ENCODE data around the gene YARS1. TPM values are rescaled to one million over a fixed set of nuclear protein-coding genes. Genes with fewer than 3 reads are reported as not detected.

Gene YARS1
- total RNA-seq, 1 experiment from 2014 or later: 244 TPM

GRCh38 chr1:32808580-32808979 is 8.6 kb downstream of the YARS1 start:
- Histone ChIP-seq H3K9ac (ENCODE audit: low read length) (no peak overlapping the region), H2AFZ (ENCODE audit: low read depth, low read length, poor library complexity, severe bottlenecking) (no peak overlapping the region), H3K27ac (ENCODE audit: low read depth, low read length) (no peak overlapping the region), H3K36me3 (ENCODE audit: control insufficient read depth in 1 of 2, insufficient read depth in 2 of 2, low read length in 2 of 2) (peaks cover 32 to 43% of the 10 kb centered on the region in 2 experiments), H3K27me3 (ENCODE audit: insufficient read depth, low read length) (no peaks in the 10 kb centered on the region), H3K4me1 (ENCODE audit: control insufficient read depth in 1 of 2, insufficient read depth in 2 of 2, low read length in 2 of 2) (no peaks in the 10 kb centered on the region), H3K9me2 (ENCODE audit: insufficient read depth) (no peaks in the 10 kb centered on the region), H3K4me3 (replicated peaks in 1 of 2; ENCODE audit: low read depth in 1 of 2, low read length in 2 of 2) (no peak overlapping the region), H3K4me2 (ENCODE audit: low read length) (no peak overlapping the region), H4K20me1 (ENCODE audit: insufficient read depth) (peaks cover 10% of the 10 kb centered on the region; the same call in 1 of the 2 replicates), H3K9me3 (ENCODE audit: control insufficient read depth in 1 of 2, insufficient read depth in 1 of 2, low read depth in 1 of 2, low read length in 2 of 2) (no peaks in the 10 kb centered on the region), H3K79me2 (ENCODE audit: insufficient read depth, low read length) (peaks cover 77% of the 10 kb centered on the region)
- RAD21 ChIA-PET (ENCODE audit: low non-redundant PET in 1 of 2, low total read pairs in 2 of 2, uncharacterized antibody in 2 of 2, unreplicated experiment in 2 of 2): no interaction called here
- DNase-seq (ENCODE audit: low read depth, low spot score) (no peak), ATAC-seq (no peak)
- intact Hi-C loops (cut with micrococcal nuclease): no loop called here
- BruUV-seq (replicated peaks): no TSS peak
- CTCF ChIA-PET: no interaction called here
- no peak for TF ChIP-seq YY1 (IDR thresholded peaks at IDR 0.05; ENCODE audit: extremely low read depth, insufficient replicate concordance, low read depth, low read length)
- no peak for TF ChIP-seq EZH2 (IDR thresholded peaks at IDR 0.05)
- POLR2A ChIA-PET: no interaction called here

- Histone ChIP-seq H3K27me3 (ENCODE audit: insufficient read depth, low read length) (no peaks in the 10 kb centered on the region), H3K4me2 (ENCODE audit: low read length) (no peak overlapping the region), H3K4me3 (replicated peaks in 1 of 2; ENCODE audit: low read depth in 1 of 2, low read length in 2 of 2) (no peak overlapping the region), H2AFZ (ENCODE audit: low read depth, low read length, poor library complexity, severe bottlenecking) (no peak overlapping the region), H4K20me1 (ENCODE audit: insufficient read depth) (peaks cover 7% of the 10 kb centered on the region; the same call in 1 of the 2 replicates), H3K9me2 (ENCODE audit: insufficient read depth) (no peaks in the 10 kb centered on the region), H3K79me2 (ENCODE audit: insufficient read depth, low read length) (peaks cover 68% of the 10 kb centered on the region), H3K27ac (ENCODE audit: low read depth, low read length) (no peak overlapping the region), H3K4me1 (ENCODE audit: control insufficient read depth in 1 of 2, insufficient read depth in 2 of 2, low read length in 2 of 2) (no peaks in the 10 kb centered on the region), H3K9ac (ENCODE audit: low read length) (no peak overlapping the region), H3K9me3 (ENCODE audit: control insufficient read depth in 1 of 2, insufficient read depth in 1 of 2, low read depth in 1 of 2, low read length in 2 of 2) (no peaks in the 10 kb centered on the region), H3K36me3 (ENCODE audit: control insufficient read depth in 1 of 2, insufficient read depth in 2 of 2, low read length in 2 of 2) (peaks cover 32 to 43% of the 10 kb centered on the region in 2 experiments)
- ChIA-PET RAD21 (ENCODE audit: low non-redundant PET in 1 of 2, low total read pairs in 2 of 2, uncharacterized antibody in 2 of 2, unreplicated experiment in 2 of 2) (no interaction called here), CTCF (no interaction called here), POLR2A (no interaction called here)
- TF ChIP-seq ZNF274 (IDR thresholded peaks at IDR 0.05; ENCODE audit: low read depth, low read length) (no peak), SIN3A (IDR thresholded peaks at IDR 0.05; ENCODE audit: low read depth) (no peak), ELF1 (IDR thresholded peaks at IDR 0.05; ENCODE audit: borderline replicate concordance, low read depth) (no peak), FOSL1 (IDR thresholded peaks at IDR 0.05; ENCODE audit: low read depth) (no peak), MAX (IDR thresholded peaks at IDR 0.05) (no peak), EZH2phosphoT487 (IDR thresholded peaks at IDR 0.05; ENCODE audit: borderline replicate concordance) (no peak), ATF3 (IDR thresholded peaks at IDR 0.05) (no peak), SP1 (IDR thresholded peaks at IDR 0.05; ENCODE audit: low read depth) (no peak), YY1 (IDR thresholded peaks at IDR 0.05; ENCODE audit: extremely low read depth, insufficient replicate concordance, low read depth, low read length) (no peak), JUND (IDR thresholded peaks at IDR 0.05) (no peak), REST (IDR thresholded peaks at IDR 0.05; ENCODE audit: low read depth) (no peak), CEBPB (IDR thresholded peaks at IDR 0.05; ENCODE audit: low read depth) (no peak), EGR1 (IDR thresholded peaks at IDR 0.05; ENCODE audit: low read depth) (no peak)
- DNase-seq (ENCODE audit: low read depth, low spot score): no peak
- intact Hi-C loops (cut with micrococcal nuclease): no loop called here
- no TSS peak for BruUV-seq (replicated peaks)
- no peak for ATAC-seq
Observed at GRCh38 chr1:32806910-32807523, 10.1 kb downstream of the YARS1 start.
